GM23338 (cell line): ENCODE measurements around the gene CHCHD6. TPM values are rescaled to one million over a fixed set of nuclear protein-coding genes. Genes with fewer than 3 reads are reported as not detected.

Source experiments
- ATAC-seq: fragments of 200-7000 bp; cut with Tn5 transposase; 3 replicates; pipeline ENCODE4 v1.9.1; 2020
- DNase-seq: peaks from one replicate; pipeline ENCODE4 v3.0.0-alpha.2; 2015; ENCODE audit warnings: low spot score
- H2AFZ ChIP-seq: fragments of 200-600 bp; sonication (generic); 2 replicates; pipeline ENCODE4 v1.8.0; 2016; ENCODE audit warnings: antibody characterized with exemption, mild to moderate bottlenecking, moderate library complexity
- H3F3A ChIP-seq: fragments of 200-600 bp; sonication (generic); replicated peaks from 2 replicates; pipeline ENCODE4 v1.8.0; 2017; ENCODE audit warnings: antibody characterized with exemption, mixed run types, low read depth
- H3K27ac ChIP-seq: fragments of 200-600 bp; sonication (generic); 2 replicates; pipeline ENCODE4 v1.6.1; 2016; ENCODE audit warnings: low read depth
- H3K27me3 ChIP-seq: fragments of 200-600 bp; sonication (generic); 2 replicates; pipeline ENCODE4 v1.8.0; 2016; ENCODE audit warnings: mild to moderate bottlenecking, mixed run types, moderate library complexity; ENCODE audit not compliant: insufficient read depth
- H3K36me3 ChIP-seq: fragments of 200-600 bp; sonication (generic); 2 replicates; pipeline ENCODE4 v1.8.0; 2016; ENCODE audit warnings: mild to moderate bottlenecking; ENCODE audit not compliant: insufficient read depth
- H3K4me1 ChIP-seq: fragments of 200-600 bp; sonication (generic); 2 replicates; pipeline ENCODE4 v1.8.0; 2016; ENCODE audit warnings: mild to moderate bottlenecking, moderate library complexity; ENCODE audit not compliant: insufficient read depth
- H3K4me2 ChIP-seq: fragments of 200-600 bp; sonication (generic); 2 replicates; pipeline ENCODE4 v1.7.1; 2017; ENCODE audit warnings: mixed run types
- H3K4me3 ChIP-seq: fragments of 200-600 bp; sonication (generic); 2 replicates; pipeline ENCODE4 v1.6.1; 2016; ENCODE audit warnings: mixed run types
- H3K79me2 ChIP-seq: fragments of 200-600 bp; sonication (generic); replicated peaks from 2 replicates; pipeline ENCODE4 v1.8.0; 2017; ENCODE audit warnings: mild to moderate bottlenecking; ENCODE audit not compliant: insufficient read depth
- H3K9me2 ChIP-seq: fragments of 200-600 bp; sonication (generic); 2 replicates; pipeline ENCODE4 v1.8.0; 2017; ENCODE audit not compliant: insufficient read depth
- H4K20me1 ChIP-seq: fragments of 200-600 bp; sonication (generic); replicated peaks from 2 replicates; pipeline ENCODE4 v1.8.0; 2017; ENCODE audit warnings: mild to moderate bottlenecking; ENCODE audit not compliant: insufficient read depth
- H3K27ac Mint-ChIP-seq: 2 replicates; pipeline ENCODE4 v1.8.0; 2020; ENCODE audit warnings: inconsistent platforms, mild to moderate bottlenecking, moderate library complexity, mixed read lengths
- H3K27me3 Mint-ChIP-seq: 3 replicates; pipeline ENCODE4 v1.8.0; 2022; ENCODE audit warnings: low read depth, mild to moderate bottlenecking, moderate library complexity, mixed read lengths, inconsistent platforms; ENCODE audit not compliant: insufficient read depth, poor library complexity
- H3K36me3 Mint-ChIP-seq: 3 replicates; pipeline ENCODE4 v1.8.0; 2021; ENCODE audit warnings: low read depth, mild to moderate bottlenecking, inconsistent platforms, moderate library complexity, mixed read lengths
- H3K4me1 Mint-ChIP-seq: 3 replicates; pipeline ENCODE4 v1.8.0; 2020; ENCODE audit warnings: mild to moderate bottlenecking, inconsistent platforms, mixed read lengths
- H3K4me3 Mint-ChIP-seq: 3 replicates; pipeline ENCODE4 v1.8.0; 2021; ENCODE audit warnings: moderate library complexity, mild to moderate bottlenecking, inconsistent platforms, mixed read lengths
- H3K9me3 Mint-ChIP-seq: 3 replicates; pipeline ENCODE4 v1.8.0; 2020; ENCODE audit warnings: moderate library complexity, mild to moderate bottlenecking, inconsistent platforms, mixed read lengths
- CREB1 ChIP-seq: fragments of 250-450 bp; sonication (Bioruptor Pico); IDR thresholded peaks from 2 replicates; pipeline ENCODE4 v1.5.0; 2020; ENCODE audit warnings: low read depth, mild to moderate bottlenecking, moderate library complexity
- CTCF ChIP-seq, 2 experiments: fragments of 200-600 bp in 1 of 2; sonication (generic) in 1 of 2; conservative IDR thresholded peaks; 2 replicates each; pipeline versions ENCODE4 v1.5.1 to v1.6.1; 2016 to 2017; ENCODE audit warnings: antibody characterized with exemption in 2 of 2, low read depth in 2 of 2, mild to moderate bottlenecking in 2 of 2, moderate library complexity in 1 of 2
- ETS1 ChIP-seq: IDR thresholded peaks from 2 replicates; pipeline ENCODE4 v1.6.1; 2016; ENCODE audit warnings: antibody characterized with exemption
- EZH2 ChIP-seq: fragments of 200-600 bp; sonication (generic); IDR thresholded peaks from one replicate; pipeline ENCODE4 v1.8.0; 2017; ENCODE audit warnings: antibody characterized with exemption, mild to moderate bottlenecking, low read depth; ENCODE audit not compliant: unreplicated experiment
- EZH2phosphoT487 ChIP-seq: fragments of 200-600 bp; sonication (generic); IDR thresholded peaks from one replicate; pipeline ENCODE4 v1.8.1; 2018; ENCODE audit warnings: antibody characterized with exemption; ENCODE audit not compliant: unreplicated experiment
- JUNB ChIP-seq: IDR thresholded peaks from one replicate; pipeline ENCODE4 v1.6.1; 2016; ENCODE audit warnings: antibody characterized with exemption; ENCODE audit not compliant: unreplicated experiment
- NANOG ChIP-seq: IDR thresholded peaks from 2 replicates; pipeline ENCODE4 v1.6.1; 2016; ENCODE audit warnings: antibody characterized with exemption, borderline replicate concordance
- POLR2AphosphoS5 ChIP-seq: IDR thresholded peaks from 2 replicates; pipeline ENCODE4 v1.6.1; 2016; ENCODE audit warnings: antibody characterized with exemption, low read depth
- REST ChIP-seq: IDR thresholded peaks from one replicate; pipeline ENCODE4 v1.6.1; 2018; ENCODE audit warnings: antibody characterized with exemption; ENCODE audit not compliant: unreplicated experiment
- STAT1 ChIP-seq: IDR thresholded peaks from one replicate; pipeline ENCODE4 v1.6.1; 2016; ENCODE audit warnings: antibody characterized with exemption; ENCODE audit not compliant: unreplicated experiment
- ZNF114 ChIP-seq: fragments of 250-450 bp; sonication (Bioruptor Pico); IDR thresholded peaks from 2 replicates; pipeline ENCODE4 v1.5.0; 2020; ENCODE audit warnings: mild to moderate bottlenecking, moderate library complexity
- ZNF331 ChIP-seq: fragments of 250-450 bp; sonication (Bioruptor Pico); IDR thresholded peaks from 2 replicates; pipeline ENCODE4 v1.5.0; 2020; ENCODE audit warnings: low read depth, mild to moderate bottlenecking, moderate library complexity
- ZNF462 ChIP-seq: fragments of 250-450 bp; sonication (Bioruptor Pico); IDR thresholded peaks from 2 replicates; pipeline ENCODE4 v1.5.0; 2020; ENCODE audit warnings: mild to moderate bottlenecking, moderate library complexity
- polyA plus RNA-seq: library from polyadenylated mRNA; unstranded; fragments of >200 nt; fragmentation: Nextera tagmentation; extraction: Ambion mirVana; gene quantifications from 2 replicates; pipeline ENCODE4 v1.2.1, GENCODE V29; 2016
- total RNA-seq: library from RNA; depleted of rRNA; stranded (reverse); fragments of >200 nt; shearing (Covaris generic); gene quantifications from 2 replicates; pipeline ENCODE4 v1.2.3, GENCODE V29; 2014

CHCHD6 gene
- total and polyA plus RNA-seq, 2 experiments from 2014 or later, result 28.8 to 43.0 TPM

- Mint-ChIP-seq H3K27me3 (peaks cover 4% of the 10 kb centered on the region), H3K36me3 (peaks cover 26% of the 10 kb centered on the region), H3K4me3 (no peak overlapping the region), H3K27ac (no peak overlapping the region), H3K4me1 (peaks cover 9% of the 10 kb centered on the region; the same call in 2 of the 3 replicates), H3K9me3 (peaks cover 17% of the 10 kb centered on the region)
- Histone ChIP-seq H3K4me2 (no peak overlapping the region), H3K27me3 (no peaks in the 10 kb centered on the region), H3K4me1 (no peaks in the 10 kb centered on the region), H4K20me1 (no peaks in the 10 kb centered on the region; the same call in 1 of the 2 replicates), H3K9me2 (no peaks in the 10 kb centered on the region), H3K27ac (no peak overlapping the region), H3F3A (no peaks in the 10 kb centered on the region), H2AFZ (no peak overlapping the region), H3K4me3 (no peak overlapping the region), H3K79me2 (peaks cover 25% of the 10 kb centered on the region), H3K36me3 (no peaks in the 10 kb centered on the region)
- ATAC-seq, result no peak
- no peak for TF ChIP-seq EZH2phosphoT487
- TF ChIP-seq CTCF (conservative IDR thresholded peaks at IDR 0.05; ENCODE audit: low read depth in 2 of 2), result no peak
- TF ChIP-seq STAT1, result no peak
- TF ChIP-seq ETS1, result no peak
- no peak for TF ChIP-seq ZNF331 (CRISPR knock-in tag)
- no peak for TF ChIP-seq POLR2AphosphoS5
- TF ChIP-seq REST, result no peak
- no peak for TF ChIP-seq JUNB
- no peak for TF ChIP-seq CREB1
- no peak for TF ChIP-seq ZNF114 (CRISPR knock-in tag)
- TF ChIP-seq NANOG, result no peak
- no peak for TF ChIP-seq ZNF462
- TF ChIP-seq EZH2, result no peak
- DNase-seq, result no peak
These were observed 62.6 kb downstream of the CHCHD6 start for GRCh38 chr3:126766653-126767052.
